Mesenteric fat pad (tissue), 1 donor: ENCODE measurements around the gene PEAK3. TPM values are rescaled to one million over a fixed set of nuclear protein-coding genes. Genes with fewer than 3 reads are reported as not detected.

Experiments used
- DNase-seq: peaks from one replicate; pipeline ENCODE4 v3.0.0-alpha.2; 2020; ENCODE audit warnings: low spot score
- total RNA-seq: library from RNA; stranded (reverse); fragmentation: NEBNext Ultra II Directional; extraction: Animal tissue kit (Norgen Biotek cat#: 25700); gene quantifications from one replicate; pipeline ENCODE4 v1.2.1, GENCODE V29; 2021
- donor health status: DM: yes; HTN: yes; CAD: no.

Gene PEAK3
- total RNA-seq, 1 donor from 2014 or later = 2.6 TPM

DNA sequence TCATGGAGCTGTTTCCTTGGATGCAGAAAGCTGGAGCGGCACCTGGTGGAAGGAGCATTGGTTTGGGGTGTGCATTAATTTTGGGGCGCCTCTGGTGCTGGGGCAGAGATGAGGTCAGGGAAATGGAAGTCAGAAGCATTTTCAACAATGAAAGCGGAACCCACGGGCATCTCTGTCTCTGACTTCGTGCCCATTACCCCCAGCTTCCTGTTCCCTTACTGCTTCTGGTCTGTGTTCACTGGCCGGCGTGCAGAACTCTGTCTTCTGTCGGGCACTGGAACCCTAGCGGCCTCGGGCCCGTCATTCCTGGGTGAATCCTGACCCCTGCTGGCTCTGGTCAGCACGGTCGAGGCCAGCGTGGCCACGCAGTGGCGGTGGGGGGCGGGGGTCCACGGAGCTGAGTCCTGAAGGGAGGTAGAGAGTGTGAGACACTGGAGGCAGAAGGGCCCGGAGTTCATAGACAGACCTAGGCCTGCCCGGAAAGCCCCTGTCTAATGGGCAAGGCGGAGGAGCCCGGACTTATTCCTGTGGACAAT, 33.9 kb upstream of the PEAK3 start:
- peak; percentile 92 for DNase-seq

DNA sequence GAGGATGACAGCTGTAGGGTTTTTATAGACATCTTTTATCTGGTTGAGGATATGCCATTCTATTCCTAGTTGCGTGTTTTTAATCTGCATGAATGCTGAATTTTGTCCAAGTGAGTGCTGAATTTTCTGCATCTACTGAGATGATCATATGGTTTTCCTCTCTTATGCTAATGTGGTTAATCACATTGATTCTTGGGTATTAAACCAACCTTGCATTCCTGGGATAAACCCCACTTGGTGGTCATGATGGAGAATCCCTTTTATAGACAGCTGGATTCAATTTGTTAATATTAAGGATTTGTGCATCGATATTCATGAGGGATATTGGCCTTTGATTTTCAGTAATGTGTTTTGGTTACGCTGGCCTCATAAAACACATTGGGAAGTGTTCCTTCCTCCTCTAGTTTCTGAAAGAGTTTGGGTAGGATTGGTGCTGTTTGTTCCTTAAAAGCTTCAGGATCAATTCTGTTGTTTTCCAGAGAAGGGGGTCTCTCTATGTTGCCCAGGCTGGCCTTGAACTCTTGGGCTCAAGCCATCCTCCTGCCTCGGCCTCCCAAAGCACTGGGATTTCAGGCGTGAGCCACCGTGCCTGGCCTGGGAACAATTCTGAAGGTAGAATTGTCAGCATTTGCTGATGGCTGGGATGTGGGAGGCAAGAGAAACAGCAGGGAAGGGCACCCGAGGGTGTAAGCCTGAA, 33.3 kb upstream of the PEAK3 start:
- DNase-seq = no peak

DNA sequence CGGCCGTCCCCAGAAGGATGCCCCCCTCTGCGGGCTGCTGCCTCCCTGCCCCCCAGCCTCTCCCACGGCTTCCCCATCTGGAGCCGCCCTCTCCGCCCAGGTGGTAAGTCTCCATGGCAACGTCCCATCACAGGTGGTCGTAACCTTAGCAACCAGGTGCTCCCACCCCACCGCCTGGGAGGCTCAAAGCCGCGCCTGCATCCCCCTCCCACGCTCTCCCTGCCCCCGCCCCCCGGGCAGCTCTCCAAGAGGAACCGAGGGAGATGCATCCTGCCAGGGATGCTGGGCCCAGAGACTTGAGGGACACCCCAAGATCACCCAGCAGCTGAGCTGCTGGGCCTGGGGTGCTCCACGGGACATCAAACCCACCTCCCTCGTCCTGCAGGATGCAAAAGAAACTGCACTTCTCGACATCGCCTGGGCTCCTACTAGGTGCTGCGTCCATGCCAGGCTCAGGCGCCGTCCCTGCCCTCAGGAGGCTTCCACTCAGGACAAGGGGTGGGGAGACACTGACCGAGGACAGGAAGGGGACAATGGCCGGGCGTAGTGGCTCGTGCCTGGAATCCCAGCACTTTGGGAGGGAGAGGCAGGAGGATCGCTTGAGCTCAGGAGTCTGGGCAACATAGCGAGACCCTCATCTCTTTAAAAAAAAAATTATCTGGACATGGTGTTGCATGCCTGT, 31.0 kb upstream of the PEAK3 start:
- no peak for DNase-seq

DNA sequence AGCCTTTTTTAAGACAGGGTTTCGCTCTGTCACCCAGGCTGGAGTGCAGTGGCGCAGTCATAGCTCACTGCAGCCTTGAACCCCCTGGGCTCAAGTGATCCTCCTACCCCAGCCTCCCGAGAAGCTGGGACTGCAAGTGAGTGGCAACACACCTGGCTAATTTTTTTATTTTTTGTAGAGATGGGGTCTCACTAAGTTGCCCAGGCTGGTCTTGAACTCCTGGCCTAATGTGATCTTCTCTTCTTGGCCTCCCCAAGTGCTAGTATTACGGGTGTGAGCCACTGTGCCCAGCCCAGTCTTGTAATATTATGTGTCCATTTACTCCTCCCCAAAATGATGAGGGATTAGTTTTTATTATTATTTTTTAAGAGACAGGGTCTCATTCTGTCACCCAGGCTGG, 29.1 kb upstream of the PEAK3 start:
- DNase-seq = no peak

DNA sequence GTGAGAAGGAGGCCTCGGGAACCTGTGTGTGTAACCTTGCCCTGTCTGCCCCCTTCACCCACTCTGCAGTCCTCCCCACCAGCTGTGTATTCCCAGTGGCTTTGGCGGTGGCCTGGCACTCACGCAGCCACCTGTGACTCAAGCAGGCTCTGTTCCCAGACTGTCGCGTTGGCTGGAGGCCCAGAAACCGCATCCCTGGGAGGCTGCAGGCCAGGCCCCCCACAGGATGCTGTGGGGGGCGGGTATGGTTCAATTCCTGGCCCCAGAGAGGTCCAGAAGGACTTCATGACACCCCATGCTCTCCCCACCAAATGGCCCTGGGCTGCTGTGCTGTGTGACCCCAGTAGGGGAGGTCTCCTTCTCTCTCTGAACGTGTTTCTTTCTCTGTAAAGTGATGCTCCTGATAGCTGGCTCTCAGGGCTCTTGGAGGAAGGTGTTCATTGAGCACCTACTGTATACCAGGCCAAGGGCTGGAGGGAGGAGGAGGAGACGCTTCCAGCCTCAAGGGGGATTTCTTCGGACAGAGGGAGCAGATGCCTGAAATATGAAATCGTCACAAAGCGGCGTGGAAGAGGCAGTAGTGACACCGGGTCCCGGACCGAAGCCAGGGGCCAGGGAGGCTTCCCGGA, 27.9 kb upstream of the PEAK3 start:
- no peak for DNase-seq

DNA sequence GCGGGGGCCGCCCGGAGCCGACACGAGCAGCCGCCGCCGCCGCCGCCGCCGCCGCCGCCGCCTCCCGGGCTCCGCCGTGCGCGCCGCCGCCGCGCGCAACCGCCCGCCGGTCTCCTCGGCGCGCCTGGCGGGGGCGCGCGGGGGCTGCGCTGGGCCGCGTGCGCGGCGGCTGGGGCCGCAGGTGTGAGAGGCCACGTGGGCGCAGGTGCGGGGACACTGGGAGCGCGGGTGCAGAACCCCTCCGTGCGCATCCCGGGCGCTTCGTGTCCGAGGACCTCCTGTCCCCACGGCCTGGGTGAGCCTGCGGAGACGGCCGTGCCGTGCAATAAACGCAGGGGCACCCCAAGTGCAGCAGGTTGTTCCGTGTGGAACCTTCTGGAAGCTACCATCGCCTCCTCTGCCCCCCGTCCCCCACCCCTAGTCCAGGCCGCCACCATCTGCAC, 26.2 kb upstream of the PEAK3 start, which contains the start of gene LINGO3:
LINGO3 (minus strand) TSS at position 41 of the 443 bp plus-strand sequence. CDS start 16,378 bp downstream, outside the sequence.
- DNase-seq = no peak

DNA sequence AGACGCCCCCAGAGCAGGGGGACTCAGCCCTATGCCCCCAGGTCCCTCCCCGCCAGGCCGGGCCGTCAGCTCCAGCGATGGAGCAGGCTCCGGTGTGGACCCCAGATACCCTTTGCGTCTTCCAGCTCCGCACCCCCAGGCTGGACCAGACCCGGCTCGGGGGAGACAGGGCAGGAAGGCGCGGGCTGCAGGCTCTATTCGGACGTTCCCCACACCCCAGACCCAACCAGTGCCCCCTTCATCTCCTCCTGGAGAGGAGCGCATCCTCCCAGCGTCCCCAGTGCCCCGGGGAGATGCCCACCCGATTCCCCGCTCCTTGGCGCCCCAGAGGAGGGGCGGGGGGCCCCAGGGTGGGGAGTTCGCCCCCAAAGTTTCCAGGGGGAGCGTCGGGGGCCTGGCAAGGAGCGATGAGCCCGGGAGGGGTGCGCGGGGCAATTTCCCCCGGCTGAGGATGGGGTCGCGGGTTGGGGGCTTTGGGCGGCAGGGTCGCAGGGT, 25.6 kb upstream of the PEAK3 start:
- DNase-seq = no peak

DNA sequence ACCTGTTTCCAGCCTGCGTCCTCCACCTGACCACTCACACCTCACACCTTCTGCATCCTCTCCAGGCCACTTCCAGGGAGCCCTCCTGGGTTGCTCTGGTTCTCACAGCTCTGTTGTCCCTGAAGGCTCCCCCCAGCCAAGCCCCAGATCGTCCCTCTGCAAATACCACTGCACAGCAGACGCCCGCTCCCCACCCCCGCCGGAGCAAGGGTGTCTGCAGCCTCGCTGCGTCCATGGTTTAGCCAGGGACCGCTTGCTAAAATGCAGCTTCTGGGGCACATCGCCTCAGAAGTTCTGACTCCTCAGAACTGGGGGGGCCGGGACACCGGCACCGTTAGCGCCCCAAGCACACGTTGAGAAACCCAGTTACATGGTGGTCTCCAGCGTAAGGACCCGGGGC, 25.0 kb upstream of the PEAK3 start:
- DNase-seq = no peak

DNA sequence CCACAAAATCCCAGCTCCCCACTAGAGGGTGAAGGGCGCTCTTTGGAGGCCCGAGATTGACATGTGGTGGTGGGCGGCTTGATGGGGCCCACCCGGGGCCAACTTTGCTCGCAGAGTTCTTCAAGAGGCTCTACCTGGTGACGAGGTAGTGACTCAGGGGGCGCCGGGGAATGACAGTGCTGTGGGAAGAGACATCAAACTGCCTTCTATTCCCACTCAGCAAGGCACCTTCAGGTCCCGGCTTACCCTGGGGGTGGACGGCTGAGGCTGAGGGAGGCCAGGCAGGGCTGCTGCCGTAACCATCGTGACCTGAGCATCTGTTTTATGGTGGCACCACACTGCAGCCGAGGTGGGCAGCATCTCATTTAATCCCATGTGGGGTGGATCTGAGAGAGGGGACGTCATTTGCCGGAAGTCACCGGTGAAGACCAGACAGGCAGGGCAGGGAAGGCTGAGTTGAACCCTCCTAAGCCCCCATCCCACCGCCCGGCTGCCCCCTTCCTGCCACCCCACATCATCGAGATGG, 24.4 kb upstream of the PEAK3 start:
- DNase-seq = no peak

DNA sequence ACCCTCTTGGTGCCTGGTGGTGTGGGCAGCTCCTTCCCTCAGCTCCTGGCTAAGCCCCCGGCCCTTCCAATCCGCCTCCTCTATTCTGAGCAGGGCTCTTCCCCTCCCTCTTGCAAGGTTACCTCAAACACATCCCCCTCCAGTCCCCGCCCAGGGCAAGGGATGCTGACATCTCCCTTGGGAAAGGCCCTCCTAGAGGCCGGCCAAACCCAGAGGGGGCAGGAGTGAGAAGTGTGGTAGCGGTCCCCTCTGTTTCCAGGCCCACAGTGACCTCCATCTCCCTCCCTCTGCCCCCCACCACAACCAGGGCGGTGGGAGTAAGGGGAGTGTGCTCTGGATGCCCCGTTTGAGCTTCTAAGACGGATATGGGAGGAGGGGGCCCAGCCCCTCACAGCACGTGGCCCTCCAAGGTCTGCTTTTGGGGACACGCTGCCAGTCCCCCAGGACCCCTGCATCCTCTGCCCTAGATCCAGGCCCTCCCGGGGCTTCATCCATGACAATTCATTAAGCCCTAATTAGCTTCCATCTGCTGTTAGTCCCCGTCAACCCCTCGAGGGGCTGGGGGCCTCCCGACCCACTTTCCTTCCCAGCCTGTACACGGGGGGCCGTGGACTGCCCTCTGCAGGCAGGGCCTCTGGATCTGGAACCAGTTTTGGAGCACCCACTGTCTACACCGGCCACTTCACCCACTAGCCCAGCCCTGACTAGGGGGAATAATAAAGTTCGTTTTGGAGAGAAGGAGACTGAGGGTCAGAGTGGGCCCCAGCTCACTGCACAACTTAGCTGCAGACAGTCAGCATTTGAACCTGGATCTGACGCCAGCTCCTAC, 23.7 kb upstream of the PEAK3 start:
- DNase-seq = no peak

DNA sequence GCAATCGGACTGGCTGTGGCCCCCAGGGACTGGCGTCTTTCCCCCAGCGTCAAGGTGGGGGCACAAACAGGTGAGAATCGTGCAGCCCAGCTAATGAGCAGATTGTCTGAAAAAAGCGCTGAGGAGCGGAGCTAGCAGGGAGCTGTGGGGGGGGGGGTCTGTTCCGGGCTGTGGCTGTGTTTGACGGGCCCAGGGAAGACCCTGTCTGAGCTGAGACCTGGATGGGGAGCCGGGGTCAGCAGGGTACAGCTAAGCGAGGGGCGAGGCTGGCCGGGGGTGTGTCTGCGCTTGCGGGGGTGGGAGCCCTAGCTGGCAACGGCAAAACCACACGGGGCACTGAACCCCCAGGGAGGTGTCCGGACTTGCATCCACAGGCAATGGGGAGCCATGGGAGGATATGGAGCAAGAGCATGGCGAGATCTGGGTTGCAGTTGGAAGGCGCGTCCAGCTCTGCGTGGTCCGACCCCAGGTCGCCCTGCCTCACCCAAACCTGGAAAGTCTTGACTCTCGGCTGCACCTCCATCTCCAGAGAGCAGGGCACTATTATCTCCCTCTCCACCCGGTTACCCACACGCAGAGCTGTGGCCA, 21.3 kb upstream of the PEAK3 start:
- no peak for DNase-seq

DNA sequence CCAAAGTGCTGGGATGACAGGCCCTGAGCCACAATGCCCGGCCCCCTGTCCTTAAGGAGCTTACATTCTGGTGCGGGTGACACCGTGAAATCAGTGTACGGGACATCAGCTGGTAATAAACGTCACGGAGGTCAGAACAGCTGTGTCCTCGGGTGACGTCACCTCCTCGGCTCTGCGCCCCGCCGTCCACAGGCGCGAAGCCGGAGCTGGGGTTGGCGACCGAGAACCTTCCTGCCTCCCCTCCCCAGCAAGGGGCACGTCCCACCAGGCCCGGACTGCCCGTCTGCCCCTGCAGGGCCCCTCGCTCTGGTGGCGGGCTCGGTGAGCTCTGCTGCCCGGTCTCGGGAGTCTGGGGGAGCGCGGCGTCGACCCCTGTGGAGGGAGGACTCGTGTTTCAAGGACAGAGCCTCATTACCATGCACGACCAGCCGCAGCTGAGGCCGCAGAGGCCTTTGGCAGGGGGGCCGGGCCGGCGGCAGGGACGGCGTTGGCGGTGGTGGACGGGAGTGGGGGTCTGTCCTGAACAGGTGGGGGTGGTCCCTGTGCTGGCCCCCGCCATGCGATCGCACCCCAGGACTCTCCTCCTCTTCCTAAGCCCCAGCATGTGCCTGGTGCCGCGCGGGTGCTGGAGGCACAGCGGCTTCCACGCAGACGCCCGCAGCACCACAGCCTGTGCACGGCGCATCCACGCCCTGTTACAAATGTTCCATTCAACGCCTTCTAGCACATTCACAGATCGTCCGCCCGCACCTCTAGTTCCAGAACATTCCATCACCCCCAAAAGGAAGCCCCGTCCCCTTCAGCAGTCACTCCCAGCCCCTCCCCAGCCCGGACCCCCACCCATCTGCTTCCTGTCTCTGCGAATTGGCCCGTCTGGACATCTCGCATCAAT, 20.6 kb upstream of the PEAK3 start:
- DNase-seq = no peak

DNA sequence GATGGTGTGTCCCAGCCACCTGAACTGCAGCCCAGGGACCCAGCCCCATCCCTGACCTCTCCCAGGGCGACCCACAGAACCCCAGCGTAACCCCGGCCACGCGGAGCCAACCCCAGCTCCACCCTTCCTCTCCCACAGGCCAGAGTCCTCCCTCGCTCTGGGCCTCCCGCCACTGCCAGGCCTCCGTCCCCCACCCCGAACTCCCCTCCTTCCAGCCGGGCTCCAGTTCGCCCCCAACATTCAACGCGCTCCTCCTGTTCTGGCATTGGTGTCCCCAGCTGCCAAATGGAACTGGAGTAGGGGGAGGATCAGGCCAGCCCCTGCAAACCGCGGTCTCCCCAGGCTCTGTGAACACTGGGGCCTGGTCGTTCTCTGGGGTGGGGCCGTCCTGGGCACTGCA, 18.6 kb upstream of the PEAK3 start:
- DNase-seq = no peak

DNA sequence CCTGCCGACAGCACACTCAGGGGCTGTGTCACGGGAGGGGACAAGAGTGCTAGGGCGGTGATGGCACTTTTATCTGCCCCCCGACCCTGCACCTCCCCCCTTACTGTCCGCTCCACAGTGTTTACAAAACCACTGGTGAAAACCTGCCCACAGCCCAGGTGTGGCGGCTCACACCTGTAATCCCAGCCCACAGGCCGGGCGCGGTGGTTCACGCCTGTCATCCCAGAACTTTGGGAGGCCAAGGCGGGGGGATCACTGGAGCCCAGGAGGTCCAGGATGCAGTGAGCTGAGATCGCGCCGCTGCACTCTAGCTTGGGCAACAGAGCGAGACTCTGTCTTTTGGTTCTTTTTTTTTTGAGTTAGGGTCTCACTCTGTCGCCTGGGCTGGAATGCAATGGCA, 14.2 kb upstream of the PEAK3 start:
- no peak for DNase-seq

DNA sequence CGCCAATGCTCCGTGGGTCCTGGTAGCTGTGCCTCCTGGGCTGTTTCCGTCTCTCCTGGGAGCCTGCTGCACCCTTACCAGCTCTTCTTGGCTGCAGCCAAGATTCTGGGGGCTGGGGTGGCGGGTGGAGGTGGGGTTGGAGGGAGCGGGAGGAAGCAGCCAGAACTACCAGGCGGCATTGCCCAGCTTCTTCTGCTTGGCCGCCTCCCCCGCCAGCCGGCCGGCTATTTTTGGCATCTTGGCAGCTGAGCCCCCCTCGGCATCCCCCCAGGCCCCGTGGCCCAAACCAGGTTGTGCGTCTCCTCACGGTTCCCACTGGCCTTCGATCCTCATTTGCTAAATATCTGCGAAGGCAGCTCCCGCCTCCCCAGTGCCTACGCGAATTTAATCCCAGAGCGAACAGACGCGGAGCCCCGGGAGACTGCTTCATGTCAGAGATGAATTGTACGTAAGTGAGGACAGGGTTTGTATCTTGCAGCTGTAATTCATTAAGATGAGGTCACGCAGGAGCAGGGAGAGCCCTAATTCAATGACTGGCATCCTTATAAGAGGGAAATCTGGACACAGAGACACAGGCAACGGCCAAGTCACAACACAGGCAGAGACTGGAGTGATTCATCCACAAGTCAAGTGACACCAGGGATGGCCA, 12.8 kb upstream of the PEAK3 start:
- DNase-seq = no peak

DNA sequence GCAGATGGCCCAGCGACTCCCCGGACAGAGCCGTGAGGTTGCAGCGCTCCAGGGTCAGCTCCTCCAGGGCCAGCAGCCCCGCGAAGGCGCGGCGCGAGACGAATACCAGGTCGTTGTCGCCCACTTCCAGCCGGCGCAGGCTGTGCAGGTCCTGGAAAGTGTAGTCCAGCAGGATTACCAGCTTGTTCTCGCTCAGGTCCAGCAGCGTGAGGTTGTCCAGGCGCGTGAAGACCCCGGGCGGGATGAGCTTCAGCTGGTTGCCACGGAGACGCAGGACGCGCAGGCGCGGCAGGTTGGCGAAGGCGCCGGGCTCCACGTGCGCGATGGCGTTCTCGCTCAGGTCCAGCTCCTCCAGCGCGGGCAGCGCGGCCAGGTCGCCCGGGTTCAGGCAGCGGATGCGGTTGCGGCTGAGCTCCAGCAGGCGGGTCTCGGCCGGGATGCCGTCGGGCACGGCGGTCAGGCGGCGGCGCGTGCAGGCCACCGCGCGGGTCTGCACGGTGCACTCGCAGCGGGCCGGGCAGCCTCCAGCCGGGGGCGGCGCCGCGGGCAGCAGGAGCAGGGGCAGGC, 9.3 kb upstream of the PEAK3 start:
- DNase-seq = no peak

DNA sequence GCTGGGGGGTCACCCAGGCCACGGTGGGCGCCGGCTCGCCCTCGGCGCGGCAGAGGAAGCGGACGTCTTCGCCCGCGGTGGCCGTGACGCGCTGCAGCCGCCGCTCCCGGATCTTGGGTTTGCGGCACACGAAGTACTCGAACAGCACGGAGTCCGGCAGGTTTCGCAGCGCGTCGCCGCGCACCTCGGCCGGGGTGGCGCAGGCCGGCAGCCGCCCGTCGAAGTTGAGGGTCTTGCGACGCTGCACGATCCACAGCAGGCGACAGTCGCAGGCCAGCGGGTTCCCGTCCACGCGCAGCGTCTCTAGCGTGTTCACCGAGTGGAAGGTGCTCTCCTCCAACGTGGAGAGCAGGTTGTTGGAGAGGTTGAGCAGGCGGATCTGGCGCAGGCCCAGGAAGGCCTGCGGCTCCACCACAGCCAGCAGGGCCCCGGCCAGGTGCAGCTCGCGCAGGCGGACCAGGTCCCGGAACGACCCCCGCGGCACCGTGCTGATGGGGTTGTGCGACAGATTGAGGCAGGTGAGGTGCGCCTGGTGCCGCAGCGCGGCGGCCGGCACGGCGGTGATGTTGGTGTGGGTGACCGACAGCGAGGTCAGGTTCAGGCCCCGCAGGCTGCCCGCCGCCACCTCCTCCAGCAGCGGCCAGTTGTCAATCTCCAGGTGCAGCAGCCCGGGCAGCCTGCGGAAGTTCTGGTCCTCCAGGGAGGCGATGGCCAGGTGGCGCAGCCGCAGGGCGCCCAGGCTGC, 8.6 kb upstream of the PEAK3 start:
- no peak for DNase-seq
